Breast epithelium (tissue), 3 donors: ENCODE measurements around the gene RAB5B.

Source experiments
- CTCF ChIP-seq, 3 donors: fragments of 450-650 bp; IDR thresholded peaks; one replicate each; pipeline ENCODE4 v1.5.1; 2016 to 2017; ENCODE audit warnings: antibody characterized with exemption in 3 of 3, mild to moderate bottlenecking in 3 of 3, moderate library complexity in 3 of 3
- POLR2A ChIP-seq: fragments of 450-650 bp; IDR thresholded peaks from one replicate; pipeline ENCODE4 v1.6.1; 2016; ENCODE audit warnings: antibody characterized with exemption, mild to moderate bottlenecking, moderate library complexity
- POLR2AphosphoS5 ChIP-seq, 3 donors: sonication (generic); formaldehyde crosslinking; IDR thresholded peaks; one replicate each; pipeline ENCODE4 v1.6.1; 2017; ENCODE audit warnings: antibody characterized with exemption in 3 of 3

- TF ChIP-seq CTCF (IDR thresholded peaks at IDR 0.05) (no peak), POLR2AphosphoS5 (IDR thresholded peaks at IDR 0.05) (no peak), POLR2A (no peak)
Measured at GRCh38 chr12:56011509-56012090, 37.7 kb downstream of the RAB5B start.
